DLD1 (cell line): ENCODE results near the gene ANO7.

ENCODE experiments used
- in situ Hi-C: cut with HindIII; loops from 2 replicates; pipeline ENCODE4 v1.10.0; 2017; ENCODE audit warnings: low sequenced_read_pairs

ANO7 gene

GRCh38 chr2:241207151-241207550 is 18.7 kb downstream of the ANO7 start:
- in situ Hi-C loops = no loop called here

- in situ Hi-C loops = no loop called here
Observed at GRCh38 chr2:241207641-241208040, 19.2 kb downstream of the ANO7 start.

- in situ Hi-C loops = no loop called here
Observed at GRCh38 chr2:241208058-241208457, 19.6 kb downstream of the ANO7 start.

GRCh38 chr2:241209271-241209670 is 20.8 kb downstream of the ANO7 start:
- in situ Hi-C loops = no loop called here

GRCh38 chr2:241211276-241211675 is 22.8 kb downstream of the ANO7 start:
- in situ Hi-C loops = no loop called here

- in situ Hi-C loops = no loop called here
Observed at GRCh38 chr2:241213041-241213440, 24.6 kb downstream of the ANO7 start.

GRCh38 chr2:241213567-241213966 is 25.1 kb downstream of the ANO7 start:
- in situ Hi-C loops = no loop called here

- in situ Hi-C loops = no loop called here
Observed at GRCh38 chr2:241214209-241214608, 25.7 kb downstream of the ANO7 start.

GRCh38 chr2:241214766-241215165 is 26.3 kb downstream of the ANO7 start:
- in situ Hi-C loops = no loop called here

- in situ Hi-C loops = no loop called here
Observed at GRCh38 chr2:241215421-241215820, 26.9 kb downstream of the ANO7 start.

GRCh38 chr2:241216211-241216761 is 27.8 kb downstream of the ANO7 start:
- in situ Hi-C loops = no loop called here

GRCh38 chr2:241217320-241218031 is 29.0 kb downstream of the ANO7 start:
- in situ Hi-C loops = no loop called here

GRCh38 chr2:241218131-241219029 is 29.9 kb downstream of the ANO7 start:
- in situ Hi-C loops = no loop called here

GRCh38 chr2:241219030-241219382 is 30.5 kb downstream of the ANO7 start:
- in situ Hi-C loops = no loop called here

GRCh38 chr2:241219856-241220356 is 31.4 kb downstream of the ANO7 start:
- in situ Hi-C loops = no loop called here

GRCh38 chr2:241223211-241224017 is 34.9 kb downstream of the ANO7 start:
- in situ Hi-C loops = no loop called here

GRCh38 chr2:241224018-241224850 is 35.8 kb downstream of the ANO7 start:
- in situ Hi-C loops = no loop called here

- in situ Hi-C loops = no loop called here
Observed at GRCh38 chr2:241224851-241225438, 36.5 kb downstream of the ANO7 start.

- in situ Hi-C loops = no loop called here
Observed at GRCh38 chr2:241225545-241225944, 37.1 kb downstream of the ANO7 start.

- in situ Hi-C loops = no loop called here
Observed at GRCh38 chr2:241225983-241226382, 37.5 kb downstream of the ANO7 start.
